GM21825 (cell line): Measurements from ENCODE around the gene SLC7A11.
"Not testable (repeated sequence)": the region's sequence is repeated elsewhere in the genome, so short reads cannot be mapped to it uniquely, and the experiment has no call there.

Experiments
- ATAC-seq: cut with Tn5 transposase; IDR thresholded peaks from one replicate; pipeline ENCODE4 v1.9.1; 2021; ENCODE audit warnings: mild to moderate bottlenecking, moderate library complexity; ENCODE audit not compliant: unreplicated experiment

The SLC7A11 gene

DNA sequence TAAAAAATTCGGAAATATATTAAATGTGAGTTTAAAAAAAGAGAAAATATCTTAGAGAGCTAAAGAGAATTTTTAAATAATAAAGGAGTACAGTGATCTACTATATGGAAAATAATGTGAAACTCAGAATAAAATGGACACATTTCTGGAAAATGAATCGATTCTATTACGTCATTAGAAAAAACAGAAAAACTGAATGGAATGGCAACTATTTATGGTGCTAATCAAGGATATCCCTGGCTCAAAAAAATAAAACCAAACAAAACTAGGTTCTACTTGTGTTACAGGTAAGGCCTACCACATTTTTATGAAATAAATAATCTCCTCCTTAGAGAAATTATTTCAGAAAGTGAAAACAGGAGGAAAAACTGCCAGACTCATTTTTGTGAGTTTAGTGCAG lies 5.5 kb upstream of the SLC7A11 start:
- no peak for ATAC-seq

DNA sequence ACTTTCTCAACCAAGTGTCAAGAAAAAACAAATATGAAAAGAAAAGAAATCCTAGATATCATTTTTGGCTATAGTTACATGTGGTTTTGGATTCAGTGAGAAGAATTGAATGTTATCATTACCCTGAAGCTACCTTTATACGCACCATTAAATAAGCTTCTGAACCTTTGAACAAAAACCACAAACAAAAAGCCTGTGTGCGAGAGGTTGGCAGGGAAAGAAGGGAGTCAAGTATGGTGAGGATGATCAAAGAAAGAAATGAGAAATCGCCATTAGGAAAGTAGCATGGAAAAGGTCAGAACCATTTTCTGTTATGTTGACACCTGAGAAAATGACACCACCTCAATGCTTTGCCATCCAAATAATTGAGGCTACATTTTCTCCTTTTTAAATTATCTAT lies 1.2 kb upstream of the SLC7A11 start:
- no peak for ATAC-seq

DNA sequence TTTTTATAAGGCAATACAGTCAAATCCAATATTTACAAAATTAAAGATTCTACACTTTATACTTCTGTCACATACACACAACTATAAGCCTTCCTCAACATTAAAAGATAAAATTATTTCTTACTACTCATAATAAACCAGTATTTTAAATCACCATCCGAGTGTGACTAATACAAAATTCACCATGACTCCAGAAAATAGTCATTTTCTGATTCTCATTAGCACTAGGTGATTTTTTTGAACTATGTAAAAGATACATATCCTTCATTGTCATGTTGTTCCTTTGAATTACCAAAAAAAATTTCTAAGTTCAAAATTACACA lies 646 bp upstream of the SLC7A11 start:
- ATAC-seq: no peak

DNA sequence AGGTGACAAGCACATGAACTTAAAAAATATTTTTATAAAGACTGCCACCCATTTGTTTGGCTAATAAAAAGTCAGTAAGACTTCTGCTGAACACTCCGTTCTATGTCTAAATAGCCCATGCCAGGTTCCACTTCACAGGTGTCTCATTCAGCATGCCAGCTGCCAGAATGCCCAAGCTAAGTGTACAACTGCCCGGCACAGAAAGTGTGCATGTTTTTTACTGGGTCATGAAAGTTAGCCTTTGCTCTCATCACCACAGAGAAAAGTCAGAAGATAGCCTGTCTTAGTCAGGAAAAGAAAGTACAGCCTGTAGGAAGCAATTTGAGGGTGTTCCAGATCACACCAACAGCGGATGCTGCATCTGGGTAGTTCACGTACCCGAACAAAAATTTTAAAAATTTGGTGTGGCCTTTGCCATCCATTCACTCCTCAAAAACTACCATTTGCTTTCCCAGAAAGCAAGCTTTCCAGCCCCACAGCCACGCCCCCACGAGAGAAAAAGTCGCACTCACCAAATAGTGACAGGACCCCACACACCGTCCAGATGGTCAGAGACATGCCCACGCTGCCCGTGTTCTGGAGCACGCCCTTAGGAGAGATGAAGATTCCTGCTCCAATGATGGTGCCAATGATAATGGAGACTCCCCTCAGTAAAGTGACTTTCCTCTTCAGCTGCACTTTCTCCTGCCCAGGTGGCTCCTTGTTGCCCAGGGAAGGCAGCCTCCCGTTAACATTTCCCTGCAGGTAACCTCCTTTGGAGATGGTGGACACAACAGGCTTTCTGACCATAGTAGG lies 671 bp downstream of the SLC7A11 start:
- peak; percentile 4 for ATAC-seq

DNA sequence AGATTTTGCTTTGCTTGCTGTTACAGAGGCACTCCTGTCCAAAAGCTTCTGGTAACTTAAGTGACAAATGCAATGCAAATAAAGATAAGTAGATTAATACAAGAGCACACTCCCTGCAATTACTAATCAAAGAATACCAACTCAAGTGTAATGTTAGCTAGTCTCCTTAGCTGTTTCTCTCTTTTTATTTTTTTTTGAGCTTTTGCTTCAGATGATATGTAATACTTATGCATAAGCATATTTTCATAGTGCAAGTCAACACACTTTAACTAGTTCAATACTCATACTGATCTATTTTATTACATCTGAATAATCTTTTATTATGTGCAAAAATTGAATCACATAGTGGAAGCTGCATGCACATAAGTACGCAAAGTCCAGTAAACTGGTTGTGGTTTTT lies 2.7 kb downstream of the SLC7A11 start:
- ATAC-seq: no peak

DNA sequence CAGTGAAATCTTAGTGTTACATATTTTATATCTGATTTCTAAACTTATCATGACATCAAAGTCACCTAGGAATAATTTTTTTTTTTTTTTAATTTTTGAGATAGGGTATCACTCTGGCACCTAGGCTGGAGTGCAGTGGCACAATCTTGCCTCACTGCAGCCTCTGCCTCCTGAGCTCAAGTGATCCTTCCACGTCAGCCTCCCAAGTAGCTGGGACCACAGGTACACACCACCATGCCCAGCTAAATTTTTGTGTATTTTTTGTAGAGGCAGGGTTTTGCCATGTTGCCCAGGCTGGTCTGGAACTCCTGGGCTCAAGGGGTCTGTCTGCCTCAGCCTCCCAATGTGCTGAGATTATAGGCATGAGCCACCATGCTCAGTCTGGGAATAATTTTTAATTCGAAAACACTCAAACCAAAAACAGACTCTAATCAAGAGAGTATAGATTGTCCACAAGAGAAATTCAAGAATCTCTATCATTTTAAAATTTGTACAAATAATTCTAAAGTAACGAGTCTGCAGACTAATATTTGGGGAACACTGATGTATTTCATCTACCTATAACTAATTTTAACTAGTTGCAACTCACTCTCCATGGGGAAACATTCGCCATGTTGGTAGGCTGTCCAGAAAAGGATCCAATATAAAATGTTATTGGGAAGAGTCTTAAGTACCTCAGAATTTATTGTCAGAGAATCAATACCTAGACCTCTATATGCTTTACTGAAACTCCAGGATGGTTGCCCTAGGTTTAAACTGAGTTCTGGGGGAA lies 3.4 kb downstream of the SLC7A11 start:
- no peak for ATAC-seq

DNA sequence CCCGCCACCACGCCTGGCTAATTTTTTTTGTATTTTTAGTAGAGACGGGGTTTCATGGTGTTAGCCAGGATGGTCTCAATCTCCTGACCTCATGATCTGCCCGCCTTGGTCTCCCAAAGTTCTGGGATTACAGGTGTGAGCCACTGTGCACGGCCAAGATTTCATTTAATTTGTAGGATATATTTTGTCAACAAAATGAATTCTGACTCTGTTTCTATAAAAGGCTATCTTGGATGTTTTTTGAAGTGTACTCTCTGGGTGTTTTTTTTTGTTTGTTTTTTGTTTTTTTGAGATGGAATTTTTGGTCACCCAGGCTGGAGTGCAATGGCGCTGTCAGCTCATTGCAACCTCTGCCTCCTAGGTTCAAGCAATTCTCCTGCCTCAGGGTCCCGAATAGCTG lies 5.0 kb downstream of the SLC7A11 start:
- ATAC-seq: not testable (repeated sequence)

DNA sequence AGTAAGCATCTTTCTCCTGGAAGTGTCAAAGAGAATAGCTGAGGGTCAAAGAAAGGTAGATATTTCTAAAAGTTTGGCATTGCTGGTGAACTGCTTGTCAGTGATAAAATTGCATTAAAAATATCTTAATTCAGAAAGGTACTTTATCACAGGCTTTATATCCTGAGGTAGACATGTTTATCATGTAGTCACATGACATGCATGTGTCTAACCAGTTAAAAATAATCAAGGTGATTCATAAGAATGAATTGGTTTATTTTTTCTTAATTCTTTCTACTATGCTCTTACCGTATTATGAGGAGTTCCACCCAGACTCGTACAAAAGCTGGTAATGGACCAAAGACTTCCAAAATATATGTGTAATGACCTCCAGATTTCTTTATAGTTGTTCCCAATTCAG lies 6.1 kb downstream of the SLC7A11 start:
- ATAC-seq: no peak

DNA sequence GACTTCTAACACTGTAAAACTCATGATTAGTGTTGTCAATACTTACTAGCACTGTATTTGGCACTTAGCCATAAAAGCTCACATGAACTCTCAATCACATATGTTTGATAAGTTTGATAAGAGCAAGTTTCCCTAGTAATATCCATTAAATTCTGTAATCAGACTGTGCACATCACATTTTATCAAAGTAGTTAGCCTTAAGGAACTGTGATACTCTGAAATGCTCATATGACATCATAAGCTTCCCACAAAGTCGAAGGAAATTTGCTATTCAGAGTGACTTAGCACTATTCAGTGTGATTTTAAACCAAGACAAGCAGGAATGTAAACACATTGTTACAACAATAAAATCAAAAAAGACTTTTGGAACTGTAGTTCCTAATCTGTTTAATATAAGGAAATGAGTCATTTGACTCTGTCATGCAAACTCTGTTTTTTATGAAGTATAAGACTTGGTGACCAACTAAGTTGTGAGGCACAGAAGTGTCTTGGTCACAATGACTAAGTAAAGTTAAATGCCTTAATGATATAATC lies 6.7 kb downstream of the SLC7A11 start:
- ATAC-seq: no peak

DNA sequence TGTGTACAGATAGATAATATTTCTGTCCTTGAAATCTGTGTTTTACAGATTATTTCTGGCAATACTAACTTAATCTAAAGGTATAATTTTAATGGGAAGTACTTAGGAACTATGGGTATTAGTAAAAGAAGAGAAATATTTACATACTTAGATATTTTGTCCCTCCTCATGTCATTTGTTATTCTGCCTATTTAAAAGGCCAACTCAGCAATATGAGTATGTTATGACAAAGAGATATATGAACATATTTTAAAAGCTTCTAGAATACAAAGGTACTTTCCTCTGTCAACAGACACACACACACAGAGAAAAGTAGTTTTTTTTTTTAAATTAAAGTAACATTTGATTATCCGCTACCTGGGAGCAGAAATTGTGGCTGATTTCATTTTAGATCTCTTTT lies 7.9 kb downstream of the SLC7A11 start:
- no peak for ATAC-seq

DNA sequence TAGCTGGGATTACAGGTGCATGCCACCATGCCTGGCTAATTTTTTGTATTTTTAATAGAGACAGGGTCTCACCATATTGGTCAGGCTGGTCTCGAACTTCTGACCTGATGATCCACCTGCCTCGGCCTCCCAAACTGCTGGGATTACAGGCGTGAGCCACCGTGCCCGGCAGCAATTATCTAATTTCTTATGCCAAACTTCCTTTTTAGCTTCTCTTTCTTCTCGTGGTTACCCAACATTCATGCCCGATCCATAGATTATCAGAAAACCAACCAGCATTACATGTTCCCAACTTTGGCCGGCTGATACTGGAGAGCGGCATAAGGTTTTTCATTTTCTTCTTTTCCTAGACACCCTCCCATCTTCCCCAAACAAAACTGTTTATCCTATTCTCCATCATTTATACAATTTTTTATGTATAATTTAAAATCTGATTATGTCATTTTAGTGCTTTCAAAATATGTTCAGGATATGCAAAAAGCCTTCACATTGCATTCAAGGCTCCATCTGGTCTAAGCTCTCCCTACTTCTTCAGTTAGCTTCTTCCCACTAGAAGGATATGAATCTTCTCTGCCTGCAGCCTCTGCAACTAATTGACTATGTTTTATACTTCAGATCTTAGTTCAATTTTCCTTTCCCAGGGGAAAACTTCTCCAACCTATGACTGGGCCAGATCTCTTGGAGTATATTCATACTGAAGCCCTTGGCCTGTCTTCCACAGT lies 8.7 kb downstream of the SLC7A11 start:
- ATAC-seq: no peak

DNA sequence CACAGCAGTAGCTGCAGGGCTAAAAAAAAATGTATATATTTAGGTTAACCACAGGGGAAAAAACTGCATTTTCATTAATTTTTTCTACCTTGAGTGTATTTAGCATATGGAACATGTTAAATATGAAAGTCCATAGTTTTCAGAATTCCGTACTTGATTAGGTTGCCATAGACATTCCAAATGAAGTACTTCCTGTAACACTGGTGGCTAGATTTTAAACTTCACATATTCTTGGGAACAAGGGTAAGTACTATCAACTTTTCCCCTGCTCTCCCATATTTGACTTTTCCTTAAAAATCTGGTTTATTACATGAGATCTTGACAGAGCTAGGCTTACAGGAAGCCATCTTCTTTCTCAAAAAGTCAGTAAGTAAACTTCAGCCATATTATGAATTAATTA lies 9.8 kb downstream of the SLC7A11 start:
- ATAC-seq: no peak

DNA sequence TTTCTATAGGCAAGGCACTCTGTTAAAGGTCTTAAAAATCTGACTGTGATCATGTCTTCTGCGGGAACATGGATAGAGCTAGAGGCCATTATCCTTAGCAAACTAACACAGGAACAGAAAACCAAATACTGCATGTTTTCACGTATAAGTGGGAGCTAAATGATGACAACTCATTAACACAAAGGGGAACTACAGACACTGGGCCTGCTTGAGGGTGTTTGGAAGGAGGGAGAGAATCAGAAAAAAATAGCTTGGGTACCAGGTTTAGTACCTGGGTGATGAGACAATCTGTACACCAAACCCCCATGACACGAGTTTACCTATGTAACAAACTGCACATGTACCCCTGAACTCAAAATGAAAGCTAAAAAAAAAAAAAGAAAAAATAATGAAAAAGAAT lies 12.1 kb downstream of the SLC7A11 start:
- no peak for ATAC-seq

DNA sequence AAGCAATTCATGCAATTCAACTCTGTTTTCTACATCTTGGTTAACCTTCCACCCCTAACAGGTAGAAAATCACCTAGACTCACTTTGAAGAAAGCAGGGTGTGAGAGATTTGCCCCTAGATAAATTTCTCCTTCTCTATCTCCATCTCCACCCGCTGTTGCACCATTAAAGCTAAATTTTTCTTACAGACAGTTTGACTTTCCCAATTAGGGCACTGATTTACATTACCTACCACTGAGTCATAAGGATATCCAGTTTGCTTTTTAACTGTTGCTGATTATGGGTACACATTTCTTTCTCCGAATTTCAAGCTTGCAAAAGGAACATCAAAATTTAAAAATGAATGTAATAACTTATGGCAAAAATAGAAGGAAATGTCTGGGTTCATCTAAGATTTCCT lies 13.0 kb downstream of the SLC7A11 start:
- ATAC-seq: no peak

DNA sequence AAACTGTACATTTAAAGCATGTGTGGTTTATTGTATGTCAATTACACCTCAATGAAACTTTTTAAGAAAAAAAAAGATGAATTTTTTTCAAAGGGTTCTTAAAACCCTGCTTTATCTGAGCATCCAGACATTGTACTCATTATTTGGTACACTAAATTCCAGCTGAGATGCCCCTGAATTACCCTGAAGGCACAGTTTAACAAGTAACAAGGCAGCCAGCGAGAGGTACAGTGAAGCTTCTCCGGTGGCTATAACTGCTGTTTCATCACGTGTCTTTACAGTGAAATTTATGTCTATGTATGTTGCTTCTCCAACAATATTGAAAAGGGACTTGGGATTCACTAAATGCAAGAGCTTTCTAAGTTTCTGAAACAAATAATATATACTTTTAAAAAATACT lies 15.8 kb downstream of the SLC7A11 start:
- no peak for ATAC-seq

DNA sequence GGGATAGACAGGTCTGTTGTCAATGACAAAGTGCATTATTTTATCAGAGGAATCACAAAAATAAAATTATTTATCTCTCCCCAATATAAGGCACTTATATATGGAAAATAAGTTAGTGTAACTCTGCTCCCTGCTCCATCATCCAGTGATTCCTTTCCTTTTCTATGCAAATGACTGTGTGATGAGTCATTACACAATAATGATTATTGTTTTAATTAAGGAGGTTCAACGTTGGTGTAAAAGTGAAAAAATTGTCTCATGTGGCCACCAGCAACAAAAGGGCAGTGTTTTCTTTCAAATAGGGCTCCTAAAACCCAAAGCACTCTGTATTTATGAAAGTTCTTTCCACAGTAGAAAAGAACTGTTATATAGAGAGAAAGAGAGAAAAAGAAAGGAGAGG lies 16.7 kb downstream of the SLC7A11 start:
- ATAC-seq: no peak

DNA sequence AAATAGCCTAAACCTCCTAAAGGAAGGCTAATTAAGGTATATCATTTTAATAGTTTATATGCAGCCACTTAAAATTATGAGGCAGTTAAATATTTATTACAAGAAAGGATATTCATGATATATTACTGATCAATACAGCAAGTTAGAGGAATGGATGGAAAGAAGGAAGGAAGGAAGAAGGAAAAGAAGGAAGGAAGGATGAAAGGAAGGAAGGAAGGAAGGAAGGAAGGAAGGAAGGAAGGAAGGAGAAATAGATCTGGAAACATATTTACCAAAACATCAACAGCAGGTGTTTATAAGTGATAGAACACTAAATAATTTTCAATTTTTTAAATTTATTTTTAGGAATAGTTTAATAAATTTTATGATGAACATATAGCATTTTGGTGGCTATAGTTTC lies 17.5 kb downstream of the SLC7A11 start:
- no peak for ATAC-seq

DNA sequence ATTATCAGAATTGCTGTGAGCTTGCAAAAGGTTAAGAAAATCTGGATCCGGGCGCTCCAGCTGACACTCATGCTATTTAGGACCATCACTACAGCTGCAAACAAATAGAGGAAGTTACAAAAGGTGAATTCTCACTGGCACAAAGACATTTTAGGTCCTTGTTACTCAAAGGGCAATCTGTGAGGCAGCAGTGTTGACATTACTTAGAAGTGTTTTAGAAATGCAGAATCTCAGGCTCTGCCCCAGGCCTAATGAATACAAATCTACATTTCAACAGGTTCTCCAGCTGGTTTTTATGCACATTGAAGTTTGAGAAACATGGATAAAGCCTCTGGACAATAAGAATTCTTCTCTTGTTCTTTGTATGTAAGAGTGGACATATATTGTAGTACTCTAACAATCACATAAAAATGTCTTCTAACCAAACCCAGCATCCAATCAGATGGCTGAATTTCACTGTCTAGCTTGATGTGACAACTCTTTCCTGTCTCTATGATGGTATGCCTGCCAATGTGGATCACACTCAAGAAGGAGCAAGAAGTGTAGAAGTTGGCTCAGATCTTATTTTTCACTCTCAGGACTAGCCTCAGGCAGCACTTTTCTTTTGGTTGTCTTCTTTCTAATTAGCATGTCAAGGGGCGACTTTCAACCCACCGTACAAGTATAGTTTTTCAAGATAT lies 18.8 kb downstream of the SLC7A11 start:
- no peak for ATAC-seq

DNA sequence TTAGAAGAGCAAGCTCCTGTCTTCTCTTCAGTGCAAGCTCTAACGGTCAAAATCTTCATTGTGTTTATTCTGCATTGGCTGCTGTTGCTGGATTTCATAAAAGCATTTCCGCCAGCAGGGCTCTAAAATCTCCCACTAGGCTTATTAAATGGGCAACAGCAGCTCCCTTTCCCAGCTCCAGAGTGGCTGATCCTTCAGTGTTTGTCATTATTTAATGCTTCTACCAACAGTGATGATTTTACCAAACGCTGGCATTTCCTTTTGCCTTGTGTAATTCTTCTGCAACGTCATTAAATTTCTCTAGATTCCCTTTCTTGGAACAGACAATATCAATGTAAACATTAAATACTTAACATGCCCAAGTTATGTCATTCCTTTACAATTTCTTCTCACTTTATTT lies 20.1 kb downstream of the SLC7A11 start:
- ATAC-seq: no peak

DNA sequence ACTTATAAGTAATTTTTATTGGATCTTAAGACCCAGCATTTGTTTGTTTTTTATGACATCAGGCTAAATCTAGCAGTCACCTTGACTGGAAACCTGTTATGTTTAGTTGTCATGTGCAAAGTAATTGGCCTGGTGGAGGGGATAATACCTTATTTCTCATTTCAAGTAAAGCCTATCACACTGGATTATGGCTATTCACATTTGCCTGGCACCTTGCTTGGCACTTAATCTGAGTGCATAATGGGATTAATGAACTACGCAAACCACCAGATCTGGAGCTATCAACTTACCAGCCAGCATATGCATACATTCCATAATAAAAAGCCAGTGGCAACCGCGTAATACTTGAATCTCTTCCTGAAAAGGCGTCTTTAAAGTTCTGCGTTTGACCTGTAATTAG lies 23.2 kb downstream of the SLC7A11 start:
- ATAC-seq: no peak

DNA sequence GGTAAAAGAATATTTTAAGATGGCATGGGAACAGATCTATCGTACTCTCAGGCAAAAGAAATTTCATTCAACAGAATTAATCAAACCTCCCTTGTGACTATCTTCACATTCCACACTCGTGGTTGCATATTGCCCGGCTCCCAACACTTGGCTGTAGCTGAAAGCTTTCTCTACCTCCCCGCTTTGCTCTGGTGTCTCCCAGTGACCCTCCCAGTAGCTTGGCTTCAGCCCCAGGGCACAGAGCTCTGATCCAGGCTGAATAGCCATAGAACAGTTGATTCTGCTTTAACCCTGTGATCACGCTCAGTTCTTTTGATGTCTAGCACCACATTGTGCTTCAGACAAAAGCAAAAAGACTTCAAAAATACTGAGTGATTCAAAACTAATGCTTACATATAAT lies 24.6 kb downstream of the SLC7A11 start:
- no peak for ATAC-seq
